Large intestine (tissue), 3 donors: Measurements from ENCODE around the gene XBP1. TPM values are rescaled to one million over a fixed set of nuclear protein-coding genes. Genes with fewer than 3 reads are reported as not detected.
A peak's percentile ranks its signal among the peaks of the same experiment; 100 is the strongest.

Source experiments
- DNase-seq, 2 donors: peaks; one replicate each; pipeline versions ENCODE4 v3.0.0 to v3.0.0-alpha.2; 2013
- H3K27ac ChIP-seq: one replicate; pipeline ENCODE4 v1.5.1; 2013; ENCODE audit warnings: low read length
- H3K27me3 ChIP-seq: 2 replicates; pipeline ENCODE4 v1.6.1; 2013; ENCODE audit warnings: low read length; ENCODE audit not compliant: control insufficient read depth, insufficient read depth
- H3K36me3 ChIP-seq: 2 replicates; pipeline ENCODE4 v1.6.1; 2013; ENCODE audit warnings: low read length; ENCODE audit not compliant: control insufficient read depth, insufficient read depth
- H3K4me1 ChIP-seq: one replicate; pipeline ENCODE4 v1.6.1; 2013; ENCODE audit warnings: low read length; ENCODE audit not compliant: control insufficient read depth, insufficient read depth
- H3K4me3 ChIP-seq: one replicate; pipeline ENCODE4 v1.5.1; 2013; ENCODE audit warnings: low read length
- H3K9me3 ChIP-seq: one replicate; pipeline ENCODE4 v1.6.1; 2013; ENCODE audit warnings: mild to moderate bottlenecking, low read depth, low read length, moderate library complexity; ENCODE audit not compliant: control insufficient read depth
- WGBS: methylation state at CpG from one replicate; pipeline ENCODE4 v1.1.5; 2013; ENCODE audit warnings: low lambda C conversion rate; ENCODE audit not compliant: insufficient coverage; 5-methylcytosine and 5-hydroxymethylcytosine counted together
- polyA plus RNA-seq: library from polyadenylated mRNA; unstranded; fragments of 120-200 nt; gene quantifications from one replicate; pipeline ENCODE4 v1.2.1, GENCODE V29; 2013

XBP1 gene
- polyA plus RNA-seq, 1 donor = 235 TPM

DNA sequence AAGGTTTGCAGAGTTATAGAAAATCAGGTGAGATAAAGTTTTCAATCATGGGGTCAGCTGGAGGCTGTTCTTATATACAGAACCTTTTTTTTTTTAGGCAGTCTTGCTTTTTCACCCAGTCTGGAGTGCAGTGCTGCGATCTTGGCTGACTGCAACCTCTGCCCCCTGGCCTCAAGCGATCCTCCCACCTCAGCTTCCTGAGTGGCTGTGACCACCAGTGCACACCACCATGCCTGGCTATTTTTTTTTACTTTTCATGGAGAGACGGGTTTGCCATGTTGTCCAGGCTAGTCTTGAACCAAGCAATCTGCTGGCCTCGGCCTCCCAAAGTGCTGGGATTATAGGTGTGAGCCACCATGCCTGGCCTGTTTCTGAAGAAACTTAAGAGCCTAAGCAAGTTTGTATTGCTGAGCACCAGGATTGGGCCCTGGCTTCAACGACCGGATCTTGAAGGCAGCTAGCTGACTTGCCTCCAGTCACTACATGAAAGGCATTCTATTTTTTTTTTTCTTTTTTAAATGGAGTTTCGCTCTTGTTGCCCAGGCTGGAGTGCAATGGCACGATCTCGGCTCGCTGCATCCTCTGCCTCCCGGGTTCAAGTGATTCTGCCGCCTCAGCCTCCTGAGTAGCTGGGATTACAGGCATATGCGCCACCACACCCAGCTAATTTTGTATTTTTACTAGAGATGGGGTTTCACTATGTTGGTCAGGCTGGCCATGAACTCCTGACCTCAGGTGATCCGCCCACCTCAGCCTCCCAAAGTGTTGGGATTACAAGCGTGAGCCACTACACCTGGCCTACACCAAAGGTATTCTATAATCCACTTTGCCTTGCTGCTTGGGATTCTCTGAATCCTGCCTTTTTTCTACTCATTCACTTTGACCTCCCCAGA is 7.6 kb downstream of the XBP1 start:
- Histone ChIP-seq H3K27me3 (no peaks in the 10 kb centered on the region), H3K4me3 (no peak overlapping the region), H3K27ac (no peak overlapping the region), H3K4me1 (peaks cover 14% of the 10 kb centered on the region), H3K36me3 (peaks cover 43% of the 10 kb centered on the region), H3K9me3 (no peaks in the 10 kb centered on the region)
- WGBS = no CpG with 5 or more reads among the region's 15 CpGs
- DNase-seq = no peak

DNA sequence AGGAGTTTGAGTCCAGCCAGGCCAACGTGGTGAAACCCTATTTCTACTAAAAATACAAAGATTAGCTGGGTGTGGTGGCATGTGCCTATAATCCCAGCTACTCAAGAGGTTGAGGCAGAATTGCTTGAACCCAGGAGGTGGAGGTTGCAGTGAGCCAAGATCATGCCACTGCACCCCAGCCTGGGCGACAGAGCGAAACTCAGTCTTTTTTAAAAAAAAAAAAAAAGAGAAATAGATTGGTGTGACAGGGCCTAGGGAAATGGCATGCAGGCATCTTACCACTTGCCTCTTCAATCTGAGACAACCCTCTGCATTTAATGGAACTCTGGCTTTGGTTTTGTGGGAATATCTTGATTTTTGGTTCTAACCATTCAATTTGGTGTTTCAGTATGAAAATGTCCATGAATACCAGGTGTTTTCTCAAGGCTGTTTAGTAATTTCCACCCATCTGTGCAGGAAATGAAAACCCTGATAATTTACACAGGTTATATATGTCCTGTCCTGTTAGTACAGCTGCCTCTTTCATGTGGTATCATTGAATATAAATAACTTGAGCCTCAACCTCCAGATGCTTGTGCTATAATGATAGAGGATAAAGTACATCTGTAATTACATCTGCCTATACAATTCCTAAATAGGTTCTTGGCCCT is 8.4 kb downstream of the XBP1 start:
- no peak overlapping the region for H3K4me3 ChIP-seq
- no CpG with 5 or more reads among the region's 3 CpGs for WGBS
- H3K36me3 ChIP-seq = peaks cover 43% of the 10 kb centered on the region
- peaks cover 9% of the 10 kb centered on the region for H3K4me1 ChIP-seq
- no peaks in the 10 kb centered on the region for H3K27me3 ChIP-seq
- no peaks in the 10 kb centered on the region for H3K9me3 ChIP-seq
- DNase-seq = peak in 1 of 2 donors; percentile 35
- H3K27ac ChIP-seq = no peak overlapping the region

DNA sequence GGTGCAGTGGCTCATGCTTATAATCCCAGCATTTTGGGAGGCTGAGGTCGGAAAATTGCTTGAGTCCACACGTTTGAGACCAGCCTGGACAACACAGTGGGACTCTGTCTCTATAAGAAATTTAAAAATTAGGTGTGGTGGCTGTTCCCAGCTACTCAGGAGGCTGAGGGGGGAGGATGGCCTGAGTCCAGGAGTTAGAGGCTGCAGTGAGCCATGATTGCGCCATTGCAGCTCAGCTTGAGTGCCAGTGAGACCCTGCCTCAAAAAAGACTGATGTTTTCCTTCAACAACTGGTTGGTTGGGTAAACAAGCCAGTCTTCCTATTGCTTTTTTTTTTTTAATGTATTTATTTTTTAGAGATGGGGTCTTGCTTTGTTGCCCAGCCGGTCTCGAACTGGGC is 9.2 kb downstream of the XBP1 start:
- no CpG with 5 or more reads among the region's 5 CpGs for WGBS
- H3K27ac ChIP-seq = no peak overlapping the region

DNA sequence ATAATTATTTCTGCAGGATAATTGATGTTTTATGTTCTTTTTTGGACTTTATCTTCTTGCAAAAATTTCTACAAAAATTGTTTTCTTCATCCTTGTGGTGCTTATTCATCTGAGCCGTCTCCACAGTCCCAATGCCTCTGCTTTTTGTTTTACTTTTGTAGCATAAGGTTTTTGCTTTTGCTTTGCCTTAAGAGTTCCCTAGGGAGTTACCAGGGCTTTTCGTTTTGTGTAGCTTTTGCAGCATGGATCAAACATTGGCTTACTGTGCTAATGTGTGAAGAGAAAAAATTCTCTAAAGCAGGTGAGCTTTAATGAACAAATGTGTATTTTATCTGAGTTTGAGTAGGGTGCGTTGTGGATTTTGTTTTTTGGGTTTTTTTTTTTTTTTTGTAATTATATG is 11.8 kb downstream of the XBP1 start:
- no peak for DNase-seq
- WGBS = 93% methylated on average over 2 of the region's 3 CpGs

More for the DNA sequence above, 9.2 kb downstream of the XBP1 start:
- Histone ChIP-seq H3K4me1 (peaks cover 6% of the 10 kb centered on the region), H3K4me3 (no peak overlapping the region), H3K27me3 (no peaks in the 10 kb centered on the region), H3K36me3 (peaks cover 43% of the 10 kb centered on the region), H3K9me3 (no peaks in the 10 kb centered on the region)
- no peak for DNase-seq

DNA sequence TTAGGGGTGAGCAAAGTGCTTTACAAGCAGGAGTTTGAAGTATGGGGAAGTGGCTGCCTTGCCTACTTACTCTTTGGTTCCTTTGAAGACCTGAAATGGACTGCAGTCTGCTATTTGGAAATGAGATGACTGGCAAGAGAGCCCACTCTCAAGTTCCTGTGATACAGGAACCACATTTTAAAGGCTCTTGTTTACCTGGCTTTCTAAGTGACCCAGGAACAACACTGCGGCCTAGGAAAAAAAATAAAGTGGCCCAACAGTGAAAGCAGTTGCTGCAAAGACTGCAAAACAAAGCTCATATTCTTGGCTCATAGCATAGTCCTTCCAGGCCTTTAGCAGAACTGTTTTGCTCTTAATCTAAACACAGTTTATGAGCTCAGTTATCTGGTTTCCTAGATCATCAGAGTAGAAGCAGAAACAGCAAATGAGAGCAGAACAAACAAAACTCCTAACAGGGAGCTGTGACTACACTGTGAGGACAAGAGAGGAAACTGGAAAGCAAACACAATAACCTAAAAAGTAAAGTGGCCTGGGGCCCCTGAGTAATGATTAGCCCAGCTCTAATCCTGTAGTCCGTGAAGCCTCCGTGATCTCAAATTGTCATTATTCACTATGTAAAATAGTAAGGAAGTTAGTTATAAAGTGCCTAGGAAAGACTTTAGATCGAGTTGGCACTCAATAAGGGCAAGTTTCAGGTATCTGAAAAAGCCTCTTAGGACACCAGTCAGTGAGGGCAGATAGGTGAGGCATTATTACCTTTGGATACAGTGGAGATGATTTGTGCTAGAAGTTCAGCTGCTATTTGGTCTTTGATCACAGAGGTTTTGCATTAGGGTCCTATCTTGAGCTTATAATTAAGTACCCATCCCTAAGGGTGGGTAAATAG is 16.3 kb downstream of the XBP1 start:
- peaks cover 59% of the 10 kb centered on the region for H3K36me3 ChIP-seq
- H3K9me3 ChIP-seq = no peaks in the 10 kb centered on the region
- H3K27me3 ChIP-seq = no peaks in the 10 kb centered on the region
- H3K27ac ChIP-seq = peak overlapping the region; percentile 95
- H3K4me3 ChIP-seq = no peak overlapping the region
- DNase-seq = peak; percentile 68 to 90
- H3K4me1 ChIP-seq = peaks cover 35% of the 10 kb centered on the region
- WGBS = no CpG with 5 or more reads among the region's 4 CpGs

More for the DNA sequence above, 11.8 kb downstream of the XBP1 start:
- Histone ChIP-seq H3K27ac (no peak overlapping the region), H3K36me3 (peaks cover 39% of the 10 kb centered on the region), H3K4me1 (peaks cover 23% of the 10 kb centered on the region), H3K9me3 (no peaks in the 10 kb centered on the region), H3K4me3 (no peak overlapping the region), H3K27me3 (no peaks in the 10 kb centered on the region)

DNA sequence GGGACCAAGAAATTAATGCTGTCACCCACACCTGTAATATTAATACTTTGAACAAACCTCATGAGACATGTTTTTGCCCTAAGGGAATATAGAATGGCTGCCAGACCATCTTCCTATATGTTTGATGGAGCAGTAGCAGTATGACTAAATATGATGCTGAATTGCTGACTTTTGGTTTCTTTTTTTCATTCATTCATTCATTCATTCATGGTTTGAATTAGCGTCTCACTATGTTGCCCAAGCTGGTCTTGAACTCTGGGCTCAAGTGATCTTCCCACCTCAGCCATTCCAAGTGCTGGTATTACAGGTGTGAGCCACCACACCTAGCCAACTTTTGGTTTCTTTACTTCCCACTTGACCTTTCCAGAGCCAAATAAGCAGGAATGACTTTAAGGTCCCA is 20.1 kb downstream of the XBP1 start:
- peaks cover 32% of the 10 kb centered on the region for H3K4me1 ChIP-seq
- 100% methylated on average over 1 of the region's 1 CpG for WGBS
- no peak overlapping the region for H3K27ac ChIP-seq
- DNase-seq = no peak
- H3K27me3 ChIP-seq = no peaks in the 10 kb centered on the region
- peaks cover 48% of the 10 kb centered on the region for H3K36me3 ChIP-seq
- H3K9me3 ChIP-seq = no peaks in the 10 kb centered on the region
- H3K4me3 ChIP-seq = no peak overlapping the region

DNA sequence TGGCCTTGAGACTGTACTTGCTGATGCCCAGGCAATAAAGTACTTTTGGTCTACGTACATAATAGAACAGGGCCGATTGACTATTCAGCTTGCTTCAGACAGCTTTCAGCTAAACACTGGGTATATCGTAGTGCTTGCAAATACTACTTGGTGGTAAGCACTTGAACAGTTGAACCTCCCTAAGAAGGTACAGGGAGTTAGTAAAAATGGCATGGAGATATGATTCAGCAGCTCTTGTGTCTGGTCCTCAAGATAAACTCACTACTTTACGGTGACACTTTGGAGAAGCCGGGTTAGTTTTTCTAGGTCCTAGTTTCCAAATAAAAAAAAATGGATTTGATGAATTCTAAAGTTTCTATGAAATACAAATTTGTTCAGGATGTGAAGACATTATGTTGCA is 20.5 kb downstream of the XBP1 start:
- H3K9me3 ChIP-seq = no peaks in the 10 kb centered on the region
- no peak overlapping the region for H3K27ac ChIP-seq
- H3K36me3 ChIP-seq = peaks cover 43% of the 10 kb centered on the region
- WGBS = 88% methylated on average over 2 of the region's 5 CpGs
- peaks cover 27% of the 10 kb centered on the region for H3K4me1 ChIP-seq
- DNase-seq = no peak
- H3K4me3 ChIP-seq = no peak overlapping the region
- no peaks in the 10 kb centered on the region for H3K27me3 ChIP-seq

DNA sequence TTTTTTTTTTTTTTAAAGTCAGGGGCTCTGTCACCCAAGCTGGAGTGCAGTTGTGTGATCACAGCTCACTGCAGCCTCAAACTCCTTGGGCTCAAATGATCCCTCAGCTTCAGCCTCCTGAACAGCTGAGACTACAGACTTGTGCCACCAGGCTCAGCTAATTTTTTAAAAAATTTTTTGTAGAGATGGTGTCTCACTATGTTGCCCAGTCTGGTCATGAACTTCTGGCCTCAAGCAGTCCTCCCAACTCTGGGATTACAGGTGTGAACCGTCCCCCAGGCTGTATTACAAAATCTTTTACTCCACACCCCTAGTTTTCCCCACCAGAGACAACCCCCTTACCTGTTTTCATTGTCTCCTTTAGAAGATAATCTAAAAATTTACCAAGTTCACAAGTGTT is 26.0 kb downstream of the XBP1 start:
- no peak overlapping the region for H3K4me3 ChIP-seq

DNA sequence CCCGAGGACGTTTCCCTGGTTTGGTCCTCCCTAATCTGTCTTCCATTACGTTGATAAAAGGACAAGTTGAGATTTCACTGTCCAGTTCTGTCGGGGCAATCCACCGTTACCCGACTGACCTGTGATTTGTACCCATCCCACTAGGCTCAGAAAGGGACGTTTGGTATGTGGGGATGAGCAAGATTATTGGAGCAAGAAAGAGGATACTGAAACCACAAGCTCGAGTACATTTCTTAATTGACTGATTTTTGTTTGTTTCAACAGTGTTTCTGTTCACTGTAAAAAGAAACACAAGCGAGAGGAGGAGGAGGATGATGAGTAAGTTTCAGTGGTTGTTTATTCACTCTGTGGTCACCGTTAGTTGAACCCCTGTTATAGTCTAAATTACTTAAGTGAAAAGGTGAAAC is 26.9 kb downstream of the XBP1 start:
- Histone ChIP-seq H3K36me3 (peaks cover 18% of the 10 kb centered on the region), H3K9me3 (no peaks in the 10 kb centered on the region), H3K4me3 (peak overlapping the region; percentile 65), H3K4me1 (no peaks in the 10 kb centered on the region), H3K27ac (peak overlapping the region; percentile 88), H3K27me3 (no peaks in the 10 kb centered on the region)
- WGBS = 20% methylated on average over 1 of the region's 10 CpGs
- DNase-seq = peak in 1 of 2 donors; percentile 63

More for the DNA sequence above, 26.0 kb downstream of the XBP1 start:
- no peak for DNase-seq
- Histone ChIP-seq H3K9me3 (no peaks in the 10 kb centered on the region), H3K27ac (no peak overlapping the region), H3K27me3 (no peaks in the 10 kb centered on the region), H3K36me3 (peaks cover 18% of the 10 kb centered on the region), H3K4me1 (no peaks in the 10 kb centered on the region)
- WGBS = no CpG with 5 or more reads among the region's 1 CpG
